Tibial nerve (tissue), 4 donors: ENCODE data around the gene ALKBH7. TPM values are rescaled to one million over a fixed set of nuclear protein-coding genes. Genes with fewer than 3 reads are reported as not detected.
"Not testable (repeated sequence)": the region's sequence is repeated elsewhere in the genome, so short reads cannot be mapped to it uniquely, and the experiment has no call there.

Experiments used
- DNase-seq, 2 donors: peaks; one replicate each; pipeline ENCODE4 v3.0.0-alpha.2; 2019; ENCODE audit warnings: low spot score in 2 of 2
- H3K27ac ChIP-seq, 4 donors: fragments of 200-600 bp; sonication (generic) in 3 of 4; one replicate each; pipeline ENCODE4 v1.5.1; 2017 to 2019; ENCODE audit warnings: mild to moderate bottlenecking in 1 of 4
- H3K27me3 ChIP-seq, 2 donors: fragments of 200-600 bp; sonication (generic) in 1 of 2; one replicate each; pipeline versions ENCODE4 v1.5.1 to v1.6.0; 2017 to 2019
- H3K36me3 ChIP-seq, 3 donors: fragments of 200-600 bp; sonication (generic); one replicate each; pipeline ENCODE4 v1.5.1; 2018 to 2019
- H3K4me1 ChIP-seq, 4 donors: fragments of 200-600 bp; sonication (generic) in 3 of 4; one replicate each; pipeline ENCODE4 v1.5.1; 2017 to 2019
- H3K4me3 ChIP-seq, 4 donors: fragments of 200-600 bp; sonication (generic) in 3 of 4; one replicate each; pipeline ENCODE4 v1.5.1; 2017 to 2019; ENCODE audit warnings: mild to moderate bottlenecking in 1 of 4, moderate library complexity in 1 of 4
- H3K9me3 ChIP-seq, 4 donors: fragments of 200-600 bp; sonication (generic) in 3 of 4; one replicate each; pipeline ENCODE4 v1.5.1; 2017 to 2019
- CTCF ChIP-seq, 5 experiments: fragments of 200-600 bp in 3 of 5; fragments of 450-650 bp in 2 of 5; sonication (generic) in 3 of 5; IDR thresholded peaks; one replicate each; pipeline ENCODE4 v1.5.1; 2016 to 2019; ENCODE audit warnings: antibody characterized with exemption in 5 of 5, mild to moderate bottlenecking in 3 of 5, moderate library complexity in 2 of 5
- EP300 ChIP-seq, 2 donors: sonication (generic); formaldehyde crosslinking; IDR thresholded peaks; one replicate each; pipeline ENCODE4 v1.6.1; 2017; ENCODE audit warnings: antibody characterized with exemption in 2 of 2, mild to moderate bottlenecking in 1 of 2
- POLR2A ChIP-seq, 2 donors: fragments of 450-650 bp; IDR thresholded peaks; one replicate each; pipeline ENCODE4 v1.6.1; 2017; ENCODE audit warnings: antibody characterized with exemption in 2 of 2, mild to moderate bottlenecking in 2 of 2, moderate library complexity in 2 of 2
- WGBS, 2 donors: methylation state at CpG; one replicate each; pipeline ENCODE4 v1.1.5; 2018; 5-methylcytosine and 5-hydroxymethylcytosine counted together
- total RNA-seq, 4 donors: library from RNA; depleted of rRNA; stranded (reverse); fragments of >200 nt; gene quantifications; one replicate each; pipeline ENCODE4 v1.1.0, GENCODE V29; 2016

Gene ALKBH7
- total RNA-seq, 4 donors from 2014 or later: 54.0 to 77.6 (median 70.4) TPM

DNA sequence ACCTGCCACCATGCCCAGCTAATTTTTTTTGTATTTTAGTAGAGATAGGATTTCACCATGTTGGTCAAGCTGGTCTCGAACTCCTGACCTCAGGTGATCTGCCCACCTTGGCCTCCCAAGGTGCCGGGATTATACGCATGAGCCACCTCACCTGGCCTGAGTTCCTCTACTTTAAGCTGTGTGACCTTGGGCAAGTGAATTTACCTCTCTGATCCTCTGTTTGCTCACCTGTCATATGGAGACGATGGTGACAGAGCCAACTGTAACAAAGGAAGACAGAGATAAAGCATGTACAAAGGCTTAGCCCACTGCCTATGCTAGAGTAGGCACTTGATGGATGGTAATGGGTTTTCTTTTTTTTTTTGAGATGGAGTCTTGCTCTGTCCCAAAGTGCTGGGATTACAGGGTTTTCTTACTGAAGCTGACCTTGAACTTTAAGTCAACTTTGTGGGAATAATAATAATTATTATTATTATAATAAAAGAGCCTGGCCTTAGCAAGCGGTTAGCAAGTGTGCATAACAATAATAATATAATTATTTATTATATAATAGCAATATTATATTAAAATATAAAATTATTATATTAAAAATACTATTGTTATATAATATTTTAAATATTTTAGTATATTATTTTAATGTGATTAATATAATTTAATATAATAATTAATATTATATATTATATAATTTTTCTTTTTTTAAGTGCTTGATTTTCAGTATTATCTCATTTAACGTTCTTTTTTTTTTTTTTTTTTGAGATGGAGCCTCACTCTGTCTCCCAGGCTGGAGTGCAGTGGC lies 37.9 kb upstream of the ALKBH7 start:
- TF ChIP-seq POLR2A (IDR thresholded peaks at IDR 0.05) (no peak), EP300 (IDR thresholded peaks at IDR 0.05) (no peak), CTCF (IDR thresholded peaks at IDR 0.05) (no peak)
- H3K27me3 ChIP-seq: no peaks in the 10 kb centered on the region
- 92% methylated on average over 6 of the region's 6 CpGs for WGBS, 2 donors

DNA sequence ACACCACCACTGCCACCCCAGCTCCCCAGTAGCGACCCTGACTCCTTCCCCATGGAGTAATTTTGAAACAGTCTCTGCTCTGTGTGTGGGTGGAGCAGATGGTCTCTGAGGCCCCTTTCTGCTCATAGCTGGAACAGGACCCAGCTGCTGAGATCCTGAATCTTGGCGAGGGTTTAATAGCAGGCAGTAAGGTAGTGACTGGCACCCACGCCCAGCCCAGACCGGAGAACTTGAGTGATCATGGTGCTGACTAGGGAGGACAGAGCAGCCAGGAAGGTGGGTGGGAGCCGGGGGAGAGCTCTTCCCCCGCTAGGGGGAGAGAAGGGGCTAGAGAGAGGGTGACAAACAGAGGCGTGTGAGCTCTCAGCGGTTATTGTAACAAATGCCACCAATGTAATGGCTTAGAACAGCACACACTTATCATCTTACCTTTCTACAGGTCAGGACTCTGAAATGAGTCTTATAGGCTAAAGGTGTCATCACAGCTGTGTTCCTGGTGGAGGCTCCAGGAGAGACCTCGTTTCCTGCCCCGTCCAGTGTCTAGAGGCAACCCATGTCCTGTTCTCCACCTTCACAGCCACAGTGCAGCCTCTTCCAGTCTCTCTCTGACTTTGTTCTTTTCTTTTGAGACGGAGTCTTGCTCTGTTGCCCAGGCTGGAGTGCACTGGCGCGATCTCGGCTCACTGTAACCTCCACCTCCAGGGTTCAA lies 31.9 kb upstream of the ALKBH7 start:
- Histone ChIP-seq H3K4me1 (no peaks in the 10 kb centered on the region), H3K36me3 (no peaks in the 10 kb centered on the region), H3K27ac (no peak overlapping the region), H3K4me3 (no peak overlapping the region), H3K9me3 (no peaks in the 10 kb centered on the region), H3K27me3 (no peaks in the 10 kb centered on the region)
- TF ChIP-seq POLR2A (IDR thresholded peaks at IDR 0.05) (no peak), EP300 (IDR thresholded peaks at IDR 0.05) (no peak), CTCF (IDR thresholded peaks at IDR 0.05) (no peak)
- no peak for DNase-seq
- WGBS, 2 donors: 55% methylated on average over 14 of the region's 14 CpGs

More for the DNA sequence above, 37.9 kb upstream of the ALKBH7 start:
- no peaks in the 10 kb centered on the region for H3K36me3 ChIP-seq
- no peak for DNase-seq
- no peaks in the 10 kb centered on the region for H3K9me3 ChIP-seq
- no peak overlapping the region for H3K27ac ChIP-seq
- no peaks in the 10 kb centered on the region for H3K4me1 ChIP-seq
- H3K4me3 ChIP-seq: no peak overlapping the region

- TF ChIP-seq CTCF (IDR thresholded peaks at IDR 0.05) (no peak), EP300 (IDR thresholded peaks at IDR 0.05) (no peak), POLR2A (IDR thresholded peaks at IDR 0.05) (no peak)
- 83 to 100% methylated on average over 1 of the region's 1 CpG for WGBS, 2 donors
- no peak for DNase-seq
- Histone ChIP-seq H3K27ac (no peak overlapping the region), H3K4me3 (no peak overlapping the region), H3K36me3 (no peaks in the 10 kb centered on the region), H3K4me1 (no peaks in the 10 kb centered on the region), H3K27me3 (no peaks in the 10 kb centered on the region), H3K9me3 (no peaks in the 10 kb centered on the region)
Measured at GRCh38 chr19:6343462-6343861, 29.1 kb upstream of the ALKBH7 start.

DNA sequence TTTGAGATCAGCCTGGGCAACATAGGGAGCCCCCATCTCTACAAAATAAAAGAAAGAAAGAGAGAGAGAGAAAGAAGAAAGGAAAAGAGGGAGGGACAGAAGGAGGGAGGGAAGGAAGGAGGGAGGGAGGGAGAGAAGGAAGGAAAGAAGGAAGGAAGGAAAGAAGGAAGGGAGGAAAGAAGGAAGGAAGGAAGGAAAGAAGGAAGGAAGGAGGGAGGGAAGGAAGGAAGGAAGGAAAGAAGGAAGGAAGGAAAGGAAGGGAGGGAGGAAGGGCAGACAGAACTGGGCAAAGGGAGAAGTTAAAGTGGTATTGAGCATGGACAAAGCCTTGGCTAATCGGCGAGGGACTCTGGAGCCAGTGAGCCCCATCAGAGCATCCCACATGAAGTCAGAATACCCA lies 23.3 kb upstream of the ALKBH7 start:
- not testable (repeated sequence) for H3K9me3 ChIP-seq, DNase-seq, H3K4me3 ChIP-seq, H3K27ac ChIP-seq, H3K4me1 ChIP-seq, H3K27me3 ChIP-seq, H3K36me3 ChIP-seq
- WGBS, 2 donors: 79 to 83% methylated on average over 2 of the region's 2 CpGs

GRCh38 chr19:6350688-6351087 lies 21.9 kb upstream of the ALKBH7 start:
- 72 to 88% methylated on average over 2 of the region's 2 CpGs for WGBS, 2 donors
- Histone ChIP-seq H3K36me3 (no peaks in the 10 kb centered on the region), H3K4me1 (no peaks in the 10 kb centered on the region), H3K9me3 (peaks cover 0 to 4% (median 0%) of the 10 kb centered on the region in 4 donors), H3K27ac (no peak overlapping the region), H3K27me3 (no peaks in the 10 kb centered on the region), H3K4me3 (no peak overlapping the region)
- no peak for TF ChIP-seq EP300 (IDR thresholded peaks at IDR 0.05)
- no peak for TF ChIP-seq CTCF (IDR thresholded peaks at IDR 0.05)
- no peak for TF ChIP-seq POLR2A (IDR thresholded peaks at IDR 0.05)
- no peak for DNase-seq
